Measurements from ENCODE around the gene RGS6.

The RGS6 gene

GRCh38 chr14:72164420-72165228, 232.4 kb downstream of the RGS6 start:
- no peak for DNase-seq (ENCODE audit: low read depth)

- no peak for DNase-seq (ENCODE audit: low read depth)
Measured at GRCh38 chr14:72165229-72165698, 233.0 kb downstream of the RGS6 start.

GRCh38 chr14:72169521-72169920, 237.3 kb downstream of the RGS6 start:
- no peak for DNase-seq (ENCODE audit: low read depth)

- no peak for DNase-seq (ENCODE audit: low read depth)
Measured at GRCh38 chr14:72172049-72172448, 239.8 kb downstream of the RGS6 start.

GRCh38 chr14:72172597-72172996, 240.4 kb downstream of the RGS6 start:
- no peak for DNase-seq (ENCODE audit: low read depth)

GRCh38 chr14:72173038-72173720, 240.9 kb downstream of the RGS6 start:
- no peak for DNase-seq (ENCODE audit: low read depth)

GRCh38 chr14:72177251-72177650, 245.0 kb downstream of the RGS6 start:
- DNase-seq (ENCODE audit: low read depth) = no peak

GRCh38 chr14:72178517-72178916, 246.3 kb downstream of the RGS6 start:
- DNase-seq (ENCODE audit: low read depth) = no peak

- no peak for DNase-seq (ENCODE audit: low read depth)
Measured at GRCh38 chr14:72182708-72183432, 250.6 kb downstream of the RGS6 start.

- DNase-seq (ENCODE audit: low read depth) = no peak
Measured at GRCh38 chr14:72183631-72184030, 251.4 kb downstream of the RGS6 start.

GRCh38 chr14:72186523-72186922, 254.3 kb downstream of the RGS6 start:
- no peak for DNase-seq (ENCODE audit: low read depth)

- no peak for DNase-seq (ENCODE audit: low read depth)
Measured at GRCh38 chr14:72196237-72197015, 264.2 kb downstream of the RGS6 start.

- no peak for DNase-seq (ENCODE audit: low read depth)
Measured at GRCh38 chr14:72201645-72202044, 269.4 kb downstream of the RGS6 start.

GRCh38 chr14:72213424-72213823, 281.2 kb downstream of the RGS6 start:
- no peak for DNase-seq (ENCODE audit: low read depth)

- no peak for DNase-seq (ENCODE audit: low read depth)
Measured at GRCh38 chr14:72215080-72215479, 282.9 kb downstream of the RGS6 start.

GRCh38 chr14:72217135-72217534, 284.9 kb downstream of the RGS6 start:
- DNase-seq (ENCODE audit: low read depth) = no peak

GRCh38 chr14:72222046-72222445, 289.8 kb downstream of the RGS6 start:
- DNase-seq (ENCODE audit: low read depth) = no peak

GRCh38 chr14:72236629-72237028, 304.4 kb downstream of the RGS6 start:
- no peak for DNase-seq (ENCODE audit: low read depth)

- no peak for DNase-seq (ENCODE audit: low read depth)
Measured at GRCh38 chr14:72237722-72238666, 305.8 kb downstream of the RGS6 start.
